Measurements from ENCODE around the gene OTUB1. TPM values are rescaled to one million over a fixed set of nuclear protein-coding genes. Genes with fewer than 3 reads are reported as not detected.
A peak's percentile ranks its signal among the peaks of the same experiment; 100 is the strongest.

Gene OTUB1
- total RNA-seq, 3 donors from 2014 or later = 60.1 to 70.3 (median 64.1) TPM

GRCh38 chr11:64006398-64006797 lies 20.2 kb downstream of the OTUB1 start:
- intact Hi-C loops (cut with DNase I, micrococcal nuclease) = loop anchor here in 1 of 2 donors (10.0 kb wide), 1 partner anchor 138 kb away; no protein-coding TSS in a partner anchor
- no peak for TF ChIP-seq CTCF (IDR thresholded peaks at IDR 0.05)
- Histone ChIP-seq H3K9me3 (no peaks in the 10 kb centered on the region), H3K4me3 (no peak overlapping the region), H3K36me3 (ENCODE audit: low read depth) (no peaks in the 10 kb centered on the region), H3K4me1 (ENCODE audit: low read depth) (peaks cover 5% of the 10 kb centered on the region)
- DNase-seq (no peak), ATAC-seq (no peak)

GRCh38 chr11:64007160-64007628 lies 21.0 kb downstream of the OTUB1 start:
- H3K9me3 ChIP-seq = no peaks in the 10 kb centered on the region
- no peak overlapping the region for H3K4me3 ChIP-seq
- ATAC-seq (peak; percentile 47), DNase-seq (no peak)
- H3K36me3 ChIP-seq (ENCODE audit: low read depth) = no peaks in the 10 kb centered on the region
- H3K4me1 ChIP-seq (ENCODE audit: low read depth) = peaks cover 5% of the 10 kb centered on the region
- intact Hi-C loops (cut with DNase I, micrococcal nuclease) = loop anchor here in 1 of 2 donors (10.0 kb wide), 1 partner anchor 138 kb away; no protein-coding TSS in a partner anchor
- TF ChIP-seq CTCF (IDR thresholded peaks at IDR 0.05) = no peak

- Histone ChIP-seq H3K9me3 (no peaks in the 10 kb centered on the region), H3K4me1 (ENCODE audit: low read depth) (peaks cover 5% of the 10 kb centered on the region), H3K36me3 (ENCODE audit: low read depth) (no peaks in the 10 kb centered on the region), H3K4me3 (no peak overlapping the region)
- no peak for TF ChIP-seq CTCF (IDR thresholded peaks at IDR 0.05)
- intact Hi-C loops (cut with DNase I, micrococcal nuclease) = loop anchor here in 1 of 2 donors (10.0 kb wide), 1 partner anchor 137 kb away; no protein-coding TSS in a partner anchor
- DNase-seq (peak; percentile 61 to 77 (median 73)), ATAC-seq (peak; percentile 85)
These were observed 21.5 kb downstream of the OTUB1 start for GRCh38 chr11:64007629-64008282.

- Histone ChIP-seq H3K4me3 (no peak overlapping the region), H3K9me3 (no peaks in the 10 kb centered on the region)
These were observed 22.2 kb downstream of the OTUB1 start for GRCh38 chr11:64008283-64008913.

More at GRCh38 chr11:64008283-64008913, 22.2 kb downstream of the OTUB1 start:
- DNase-seq (no peak), ATAC-seq (no peak)
- intact Hi-C loops (cut with DNase I, micrococcal nuclease) = loop anchor here in 1 of 2 donors (10.0 kb wide), 1 partner anchor 136 kb away; no protein-coding TSS in a partner anchor
- peaks cover 5% of the 10 kb centered on the region for H3K4me1 ChIP-seq (ENCODE audit: low read depth)
- no peaks in the 10 kb centered on the region for H3K36me3 ChIP-seq (ENCODE audit: low read depth)
- no peak for TF ChIP-seq CTCF (IDR thresholded peaks at IDR 0.05)

Data from mucosa of descending colon (tissue), 3 donors.